Measurements from ENCODE around the gene TMEM51. TPM values are rescaled to one million over a fixed set of nuclear protein-coding genes. Genes with fewer than 3 reads are reported as not detected.
A peak's percentile ranks its signal among the peaks of the same experiment; 100 is the strongest.

Gene TMEM51
- total and polyA plus RNA-seq, 2 of the 13 experiments (the other 11 are each of a cell fraction or from before 2014, with no cell fraction given): 12.2 to 22.3 TPM

GRCh38 chr1:15255582-15256149, 102.1 kb downstream of the TMEM51 start:
- H3K36me3 ChIP-seq (replicated peaks in 1 of 2; ENCODE audit: control insufficient read depth in 1 of 2, insufficient read depth in 2 of 2, low read length in 2 of 2): no peaks in the 10 kb centered on the region
- H3K4me2 ChIP-seq (ENCODE audit: low read depth, low read length): no peak overlapping the region
- intact Hi-C loops (cut with micrococcal nuclease; ENCODE audit: unreplicated experiment) (no loop called here), in situ Hi-C loops (cut with HindIII; ENCODE audit: extremely low pct_ligation_motif_present, low pct_unique_long_range_greater_than_20kb) (no loop called here)
- ATAC-seq: no peak
- H3K27me3 ChIP-seq (ENCODE audit: control insufficient read depth in 1 of 2, insufficient read depth in 2 of 2, low read length in 2 of 2): peaks cover 0 to 30% of the 10 kb centered on the region in 2 experiments; a peak in 3 of 5 replicates
- no peak for DNase-seq (ENCODE audit: low spot score)
- TF ChIP-seq CENPT (CRISPR knock-in tag; IDR thresholded peaks at IDR 0.05; ENCODE audit: low read depth) (no peak), ZMYM3 (CRISPR knock-in tag; IDR thresholded peaks at IDR 0.05) (0 out of 2 replicates have a peak, but pooled peaks have one; percentile 28), MAZ (IDR thresholded peaks at IDR 0.05; ENCODE audit: borderline replicate concordance, low read depth, low read length) (no peak), MAZ (CRISPR knock-in tag; IDR thresholded peaks at IDR 0.05; ENCODE audit: low read depth) (no peak), REL (CRISPR knock-in tag; conservative IDR thresholded peaks at IDR 0.05) (no peak), ATF3 (CRISPR knock-in tag; IDR thresholded peaks at IDR 0.05) (no peak), ATF7 (IDR thresholded peaks at IDR 0.05) (no peak), ATF7 (CRISPR knock-in tag; IDR thresholded peaks at IDR 0.05) (no peak)
- TF ChIP-seq, protein P1, sequence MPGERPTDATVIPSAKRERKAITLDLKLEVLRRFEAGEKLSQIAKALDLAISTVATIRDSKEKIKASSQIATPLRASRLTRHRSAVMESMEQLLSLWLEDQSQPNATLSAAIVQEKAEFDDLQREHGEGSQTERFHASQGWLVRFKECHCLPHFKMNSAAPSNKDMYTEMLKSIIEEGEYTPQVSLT (CRISPR knock-in tag; IDR thresholded peaks at IDR 0.05; ENCODE audit: borderline replicate concordance, low read depth): no peak
- WGBS (ENCODE audit: low lambda C conversion rate): 55% methylated on average over 4 of the region's 4 CpGs
- no peak overlapping the region for H3K27ac ChIP-seq (ENCODE audit: extremely low read length, insufficient read depth, low read length)
- H3K79me2 ChIP-seq (ENCODE audit: insufficient read depth, low read length): no peaks in the 10 kb centered on the region
- peaks cover 16% of the 10 kb centered on the region for H3K4me1 ChIP-seq (ENCODE audit: insufficient read depth, low read length)
- CTCF ChIA-PET (ENCODE audit: low intra/inter-chr PET ratio, low total read pairs): no interaction called here
- no peaks in the 10 kb centered on the region for H3K9me3 ChIP-seq (ENCODE audit: low read length)
- no peak overlapping the region for H3K4me3 ChIP-seq (replicated peaks in 1 of 3; ENCODE audit: insufficient read depth in 1 of 3, low read depth in 2 of 3, low read length in 3 of 3)
- BruUV-seq (replicated peaks): no TSS peak
- no peaks in the 10 kb centered on the region for H4K20me1 ChIP-seq (ENCODE audit: insufficient read depth, low read length)
- H2AFZ ChIP-seq (ENCODE audit: low read length): no peak overlapping the region
- POLR2A ChIA-PET: no interaction called here
- FAIRE-seq: no peak
- H3K9ac ChIP-seq (ENCODE audit: insufficient read depth, low read depth, low read length): no peak overlapping the region
